Endodermal cell (in vitro differentiated cells): ENCODE data around the gene HTR6. TPM values are rescaled to one million over a fixed set of nuclear protein-coding genes. Genes with fewer than 3 reads are reported as not detected.
"Not testable (repeated sequence)": the region's sequence is repeated elsewhere in the genome, so short reads cannot be mapped to it uniquely, and the experiment has no call there.

ENCODE experiments used
- DNase-seq: peaks from one replicate; pipeline ENCODE4 v3.0.0-alpha.2; 2017
- H3K27ac ChIP-seq: 2 replicates; pipeline ENCODE4 v1.5.1; 2013; ENCODE audit warnings: mild to moderate bottlenecking, low read depth, low read length, moderate library complexity
- H3K27me3 ChIP-seq: 2 replicates; pipeline ENCODE4 v1.6.1; 2013; ENCODE audit warnings: mild to moderate bottlenecking, low read length, moderate library complexity; ENCODE audit not compliant: insufficient read depth, control insufficient read depth, poor library complexity, severe bottlenecking
- H3K36me3 ChIP-seq: 2 replicates; pipeline ENCODE4 v1.7.0; 2013; ENCODE audit warnings: mild to moderate bottlenecking, low read length, moderate library complexity; ENCODE audit not compliant: control insufficient read depth, insufficient read depth
- H3K4me1 ChIP-seq: one replicate; pipeline ENCODE4 v1.7.0; 2013; ENCODE audit warnings: low read length; ENCODE audit not compliant: control insufficient read depth, insufficient read depth
- H3K4me3 ChIP-seq: 2 replicates; pipeline ENCODE4 v1.5.1; 2013; ENCODE audit warnings: mild to moderate bottlenecking, low read length, moderate library complexity
- H3K9ac ChIP-seq: 2 replicates; pipeline ENCODE4 v1.6.1; 2013; ENCODE audit warnings: mild to moderate bottlenecking, low read length, moderate library complexity; ENCODE audit not compliant: poor library complexity, severe bottlenecking; ENCODE audit errors: extremely low read depth
- H3K9me3 ChIP-seq: 2 replicates; pipeline ENCODE4 v1.6.1; 2013; ENCODE audit warnings: mild to moderate bottlenecking, low read length, moderate library complexity; ENCODE audit not compliant: control insufficient read depth
- H3K27ac Mint-ChIP-seq: 2 replicates; pipeline ENCODE4 v1.8.0; 2020; ENCODE audit warnings: mixed read lengths
- H3K27me3 Mint-ChIP-seq: 2 replicates; pipeline ENCODE4 v1.8.0; 2021; ENCODE audit warnings: mild to moderate bottlenecking, mixed read lengths; ENCODE audit not compliant: insufficient read depth
- H3K36me3 Mint-ChIP-seq: 2 replicates; pipeline ENCODE4 v1.8.0; 2020; ENCODE audit warnings: low read depth, mixed read lengths
- H3K4me1 Mint-ChIP-seq: 2 replicates; pipeline ENCODE4 v1.8.0; 2020; ENCODE audit warnings: mixed read lengths
- H3K4me3 Mint-ChIP-seq: 2 replicates; pipeline ENCODE4 v1.8.0; 2020; ENCODE audit warnings: mild to moderate bottlenecking, moderate library complexity, mixed read lengths
- H3K9me3 Mint-ChIP-seq: 2 replicates; pipeline ENCODE4 v1.8.0; 2020; ENCODE audit warnings: mild to moderate bottlenecking, mixed read lengths
- WGBS, 2 experiments: methylation state at CpG; one replicate each; pipeline versions ENCODE4 v1.1.5 to v1.1.7; 2013; ENCODE audit warnings: missing lambda C conversion rate in 2 of 2, mixed read lengths in 1 of 2; ENCODE audit not compliant: insufficient coverage in 1 of 2, insufficient read length in 1 of 2; 5-methylcytosine and 5-hydroxymethylcytosine counted together
- total RNA-seq, 2 donors: library from RNA; stranded (reverse); fragmentation: NEBNext Ultra II Directional in 1 of 2; extraction: Animal tissue kit (Norgen Biotek cat#: 25700) in 1 of 2; gene quantifications; 2 replicates in 1 of 2; 3 replicates in 1 of 2; pipeline ENCODE4 v1.2.1, GENCODE V29; 2021
- TF ChIP-seq, protein P1 (sequence below): fragments of 200-600 bp; sonication (generic); conservative IDR thresholded peaks from 2 replicates; pipeline ENCODE4 v1.5.0; 2021; ENCODE audit warnings: antibody characterized with exemption, mild to moderate bottlenecking

Gene HTR6
- total RNA-seq, 2 donors from 2014 or later, result 0.31 TPM; not detected in 1

DNA sequence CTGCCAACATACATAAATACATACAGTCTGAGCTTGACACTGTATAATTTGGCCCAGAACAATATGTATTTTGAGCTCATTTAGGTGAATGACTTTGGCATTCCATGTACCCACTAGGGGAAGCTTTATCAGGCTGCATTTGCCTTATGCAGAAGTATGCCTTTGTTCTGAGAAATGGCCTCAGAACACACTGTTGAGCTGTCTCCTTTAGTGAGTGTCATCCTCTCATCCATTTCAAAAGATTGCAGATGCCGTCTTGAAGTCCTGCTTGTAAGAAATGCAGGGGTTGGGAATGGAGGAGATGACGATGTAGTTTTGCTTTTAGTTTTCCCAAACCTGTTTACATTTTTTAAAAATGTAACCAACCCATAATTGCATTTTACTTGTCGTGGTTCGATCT is 35.3 kb upstream of the HTR6 start:
- Histone ChIP-seq H3K27me3 (no peaks in the 10 kb centered on the region), H3K9ac (no peak overlapping the region), H3K36me3 (peaks cover 36% of the 10 kb centered on the region), H3K9me3 (peaks cover 5% of the 10 kb centered on the region), H3K4me1 (no peaks in the 10 kb centered on the region), H3K4me3 (no peak overlapping the region), H3K27ac (no peak overlapping the region)
- TF ChIP-seq, protein P1, sequence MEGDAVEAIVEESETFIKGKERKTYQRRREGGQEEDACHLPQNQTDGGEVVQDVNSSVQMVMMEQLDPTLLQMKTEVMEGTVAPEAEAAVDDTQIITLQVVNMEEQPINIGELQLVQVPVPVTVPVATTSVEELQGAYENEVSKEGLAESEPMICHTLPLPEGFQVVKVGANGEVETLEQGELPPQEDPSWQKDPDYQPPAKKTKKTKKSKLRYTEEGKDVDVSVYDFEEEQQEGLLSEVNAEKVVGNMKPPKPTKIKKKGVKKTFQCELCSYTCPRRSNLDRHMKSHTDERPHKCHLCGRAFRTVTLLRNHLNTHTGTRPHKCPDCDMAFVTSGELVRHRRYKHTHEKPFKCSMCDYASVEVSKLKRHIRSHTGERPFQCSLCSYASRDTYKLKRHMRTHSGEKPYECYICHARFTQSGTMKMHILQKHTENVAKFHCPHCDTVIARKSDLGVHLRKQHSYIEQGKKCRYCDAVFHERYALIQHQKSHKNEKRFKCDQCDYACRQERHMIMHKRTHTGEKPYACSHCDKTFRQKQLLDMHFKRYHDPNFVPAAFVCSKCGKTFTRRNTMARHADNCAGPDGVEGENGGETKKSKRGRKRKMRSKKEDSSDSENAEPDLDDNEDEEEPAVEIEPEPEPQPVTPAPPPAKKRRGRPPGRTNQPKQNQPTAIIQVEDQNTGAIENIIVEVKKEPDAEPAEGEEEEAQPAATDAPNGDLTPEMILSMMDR, result no peak
- Mint-ChIP-seq H3K27ac (no peak overlapping the region), H3K4me1 (peaks cover 16% of the 10 kb centered on the region), H3K27me3 (no peaks in the 10 kb centered on the region), H3K4me3 (no peak overlapping the region), H3K36me3 (peaks cover 39% of the 10 kb centered on the region), H3K9me3 (no peaks in the 10 kb centered on the region)
- no peak for DNase-seq
- WGBS, 2 experiments, result 89 to 95% methylated on average over 2 to 4 of the region's 4 CpGs

DNA sequence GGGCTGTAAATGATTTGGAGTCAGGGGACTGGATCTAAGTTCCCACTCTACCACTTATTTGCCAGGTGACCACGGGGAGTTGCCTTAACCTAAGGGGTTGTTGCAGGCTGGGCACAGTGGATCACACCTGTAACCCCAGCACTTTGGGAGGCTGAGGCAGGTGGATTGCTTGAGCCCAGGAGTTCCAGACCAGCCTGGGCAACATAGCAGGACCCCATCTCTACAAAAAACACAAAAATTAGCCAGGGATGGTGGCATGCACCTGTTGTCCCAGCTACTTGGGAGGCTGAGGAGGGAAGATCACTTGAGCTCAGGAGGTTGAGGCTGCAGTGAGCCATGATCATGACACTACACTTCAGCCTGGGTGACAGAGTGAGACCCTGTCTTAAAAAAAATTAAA is 34.5 kb upstream of the HTR6 start:
- not testable (repeated sequence) for H3K27ac ChIP-seq, H3K27ac Mint-ChIP-seq

DNA sequence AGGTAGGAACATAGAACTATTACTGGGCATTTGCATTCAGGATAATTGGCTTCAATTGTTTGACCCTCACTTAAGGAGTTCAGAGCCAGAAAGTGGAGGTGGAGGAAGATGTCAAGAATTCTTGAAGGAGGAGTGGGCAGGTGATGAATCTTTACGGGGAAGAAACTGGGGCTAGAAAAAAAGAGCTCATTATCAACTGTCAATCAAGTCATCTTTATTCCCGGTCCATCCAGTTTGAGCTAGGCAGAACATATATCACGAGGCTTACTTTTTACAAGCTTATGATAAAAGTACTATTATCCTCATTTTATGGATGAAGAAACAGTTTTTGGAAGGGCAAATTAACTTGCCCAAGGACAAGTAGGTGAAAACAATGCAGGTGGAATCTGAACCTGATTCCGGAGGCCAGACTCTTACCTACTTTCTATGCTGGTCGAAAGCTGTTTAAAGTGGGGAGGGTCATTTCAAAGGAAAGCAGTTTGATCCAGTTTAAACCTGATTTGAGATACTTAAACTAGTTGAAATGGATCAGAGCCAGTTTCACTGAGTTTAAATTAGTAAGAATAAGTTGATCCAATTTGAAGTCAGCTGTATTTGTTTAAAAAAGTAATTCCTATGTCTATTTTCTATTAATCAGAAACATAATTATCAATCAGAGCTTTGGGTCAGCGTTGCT is 33.8 kb upstream of the HTR6 start:
- TF ChIP-seq, protein P1, result no peak
- no peak overlapping the region for H3K4me3 ChIP-seq
- peaks cover 21% of the 10 kb centered on the region for H3K36me3 ChIP-seq
- no peak overlapping the region for H3K9ac ChIP-seq
- Mint-ChIP-seq H3K4me1 (peaks cover 10% of the 10 kb centered on the region), H3K4me3 (no peak overlapping the region), H3K36me3 (peaks cover 28% of the 10 kb centered on the region), H3K9me3 (no peaks in the 10 kb centered on the region), H3K27ac (no peak overlapping the region), H3K27me3 (no peaks in the 10 kb centered on the region)
- no peak overlapping the region for H3K27ac ChIP-seq
- peaks cover 5% of the 10 kb centered on the region for H3K9me3 ChIP-seq
- H3K4me1 ChIP-seq, result no peaks in the 10 kb centered on the region
- no peaks in the 10 kb centered on the region for H3K27me3 ChIP-seq
- DNase-seq, result no peak
- WGBS, 2 experiments, result 78 to 89% methylated on average over 4 to 6 of the region's 6 CpGs

More for the DNA sequence above, 34.5 kb upstream of the HTR6 start:
- H3K27me3 ChIP-seq, DNase-seq, H3K9me3 ChIP-seq, H3K9me3 Mint-ChIP-seq, H3K27me3 Mint-ChIP-seq, H3K4me3 Mint-ChIP-seq, H3K4me3 ChIP-seq, H3K4me1 ChIP-seq, H3K9ac ChIP-seq: not testable (repeated sequence)
- H3K36me3 ChIP-seq, result peaks cover 28% of the 10 kb centered on the region
- H3K4me1 Mint-ChIP-seq, result peaks cover 16% of the 10 kb centered on the region
- H3K36me3 Mint-ChIP-seq, result peaks cover 32% of the 10 kb centered on the region
- 94 to 100% methylated on average over 1 of the region's 1 CpG for WGBS, 2 experiments
